A673 (cell line): ENCODE data around the gene DHDDS. TPM values are rescaled to one million over a fixed set of nuclear protein-coding genes. Genes with fewer than 3 reads are reported as not detected.

ENCODE experiments used
- BruUV-seq: library from RNA; stranded (reverse); fragments of 400-500 nt; replicated peaks from 2 replicates; lab custom pipeline; 2021; lab: Mats Ljungman, UMichigan
- CTCF ChIA-PET: fragments of 300-600 bp; sonication (Branson Sonifier 250); formaldehyde crosslinking; loops from one replicate; lab custom pipeline; 2022; ENCODE audit warnings: antibody characterized with exemption; lab: Charles Lee
- POLR2A ChIA-PET: fragments of 300-600 bp; sonication (Branson Sonifier 250); formaldehyde crosslinking; loops from one replicate; lab custom pipeline; 2022; ENCODE audit warnings: antibody characterized with exemption; ENCODE audit not compliant: low non-redundant PET; lab: Charles Lee
- DNase-seq: peaks from one replicate; pipeline ENCODE4 v3.0.0-alpha.2; 2015; ENCODE audit warnings: low spot score
- H3K27ac ChIP-seq: fragments of 200-600 bp; sonication (generic); 2 replicates; pipeline ENCODE4 v1.5.1; 2016; ENCODE audit warnings: mixed run types, low read depth, mild to moderate bottlenecking, mixed read lengths, antibody characterized with exemption, low read length; ENCODE audit not compliant: poor library complexity, severe bottlenecking
- H3K27me3 ChIP-seq: fragments of 200-600 bp; sonication (generic); replicated peaks from 2 replicates; pipeline ENCODE4 v1.6.1; 2017; ENCODE audit warnings: mixed run types, low read depth, mild to moderate bottlenecking, mixed read lengths, antibody characterized with exemption, low read length; ENCODE audit not compliant: insufficient read depth, poor library complexity
- H3K36me3 ChIP-seq: fragments of 200-600 bp; sonication (generic); 2 replicates; pipeline ENCODE4 v1.6.1; 2016; ENCODE audit warnings: mixed run types, mild to moderate bottlenecking, mixed read lengths, antibody characterized with exemption, low read length; ENCODE audit not compliant: insufficient read depth, poor library complexity, severe bottlenecking
- H3K4me1 ChIP-seq: fragments of 200-600 bp; sonication (generic); 2 replicates; pipeline ENCODE4 v1.6.1; 2017; ENCODE audit warnings: mixed run types, mild to moderate bottlenecking, mixed read lengths, antibody characterized with exemption, low read length; ENCODE audit not compliant: insufficient read depth, poor library complexity, severe bottlenecking
- H3K4me3 ChIP-seq: fragments of 200-600 bp; sonication (generic); 2 replicates; pipeline ENCODE4 v1.5.1; 2016; ENCODE audit warnings: low read depth, mixed run types, mild to moderate bottlenecking, mixed read lengths, low read length; ENCODE audit not compliant: poor library complexity, severe bottlenecking
- H3K9me3 ChIP-seq: fragments of 200-600 bp; sonication (generic); 2 replicates; pipeline ENCODE4 v1.6.1; 2016; ENCODE audit warnings: mixed run types, low read depth, mild to moderate bottlenecking, mixed read lengths, antibody characterized with exemption, low read length; ENCODE audit not compliant: poor library complexity, severe bottlenecking
- EZH2 ChIP-seq: fragments of 200-600 bp; sonication (generic); IDR thresholded peaks from 2 replicates; pipeline ENCODE4 v1.6.1; 2017; ENCODE audit warnings: borderline replicate concordance, low read depth, mild to moderate bottlenecking, mixed read lengths, antibody characterized with exemption, low read length; ENCODE audit not compliant: poor library complexity, severe bottlenecking
- intact Hi-C: fragments of 100-400 bp; cut with micrococcal nuclease; formaldehyde crosslinking; loops from one replicate; pipeline ENCODE4 v1.10.0; 2022; ENCODE audit not compliant: unreplicated experiment
- total RNA-seq: library from RNA; stranded (reverse); gene quantifications from 2 replicates; pipeline ENCODE4 v1.2.3, GENCODE V29; 2021
- TF ChIP-seq, protein P1 (sequence below): fragments of 300-800, 200-600 bp; sonication (generic); conservative IDR thresholded peaks from 2 replicates; pipeline ENCODE4 v1.5.1; 2017; ENCODE audit warnings: low read depth, mild to moderate bottlenecking, antibody characterized with exemption, low read length, moderate library complexity, mixed read lengths

The DHDDS gene
- total RNA-seq, 1 experiment from 2014 or later, result 50.7 TPM

DNA sequence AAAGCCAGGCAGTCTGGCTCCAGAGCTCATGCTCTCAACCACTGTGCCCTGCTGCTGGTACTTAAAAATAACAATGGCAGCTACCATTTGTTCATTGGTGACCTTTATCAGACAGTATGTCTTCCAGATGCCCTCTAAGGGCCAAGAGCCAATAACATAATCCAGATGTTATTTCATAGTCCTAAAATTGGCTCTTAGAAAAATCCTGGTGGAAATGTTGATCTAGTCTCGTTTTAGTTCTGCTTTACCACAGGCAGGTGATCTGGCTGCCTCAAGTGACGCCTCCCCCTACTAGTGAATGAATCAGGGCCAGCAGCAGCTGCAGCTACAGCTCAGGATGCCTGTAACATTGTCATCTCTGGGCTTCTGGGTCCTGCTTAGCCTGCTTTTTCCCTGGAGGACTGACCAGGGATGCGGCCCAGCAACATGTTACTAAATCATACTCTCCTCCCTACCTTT is 27.5 kb downstream of the DHDDS start:
- TF ChIP-seq, protein P1, sequence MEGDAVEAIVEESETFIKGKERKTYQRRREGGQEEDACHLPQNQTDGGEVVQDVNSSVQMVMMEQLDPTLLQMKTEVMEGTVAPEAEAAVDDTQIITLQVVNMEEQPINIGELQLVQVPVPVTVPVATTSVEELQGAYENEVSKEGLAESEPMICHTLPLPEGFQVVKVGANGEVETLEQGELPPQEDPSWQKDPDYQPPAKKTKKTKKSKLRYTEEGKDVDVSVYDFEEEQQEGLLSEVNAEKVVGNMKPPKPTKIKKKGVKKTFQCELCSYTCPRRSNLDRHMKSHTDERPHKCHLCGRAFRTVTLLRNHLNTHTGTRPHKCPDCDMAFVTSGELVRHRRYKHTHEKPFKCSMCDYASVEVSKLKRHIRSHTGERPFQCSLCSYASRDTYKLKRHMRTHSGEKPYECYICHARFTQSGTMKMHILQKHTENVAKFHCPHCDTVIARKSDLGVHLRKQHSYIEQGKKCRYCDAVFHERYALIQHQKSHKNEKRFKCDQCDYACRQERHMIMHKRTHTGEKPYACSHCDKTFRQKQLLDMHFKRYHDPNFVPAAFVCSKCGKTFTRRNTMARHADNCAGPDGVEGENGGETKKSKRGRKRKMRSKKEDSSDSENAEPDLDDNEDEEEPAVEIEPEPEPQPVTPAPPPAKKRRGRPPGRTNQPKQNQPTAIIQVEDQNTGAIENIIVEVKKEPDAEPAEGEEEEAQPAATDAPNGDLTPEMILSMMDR, result no peak
- TF ChIP-seq EZH2, result no peak
- Histone ChIP-seq H3K9me3 (no peaks in the 10 kb centered on the region), H3K4me3 (no peak overlapping the region), H3K4me1 (no peaks in the 10 kb centered on the region), H3K27ac (no peak overlapping the region), H3K27me3 (no peaks in the 10 kb centered on the region), H3K36me3 (peaks cover 46% of the 10 kb centered on the region)
- BruUV-seq, result no TSS peak
- intact Hi-C loops, result no loop called here
- ChIA-PET POLR2A (no interaction called here), CTCF (no interaction called here)
- no peak for DNase-seq

DNA sequence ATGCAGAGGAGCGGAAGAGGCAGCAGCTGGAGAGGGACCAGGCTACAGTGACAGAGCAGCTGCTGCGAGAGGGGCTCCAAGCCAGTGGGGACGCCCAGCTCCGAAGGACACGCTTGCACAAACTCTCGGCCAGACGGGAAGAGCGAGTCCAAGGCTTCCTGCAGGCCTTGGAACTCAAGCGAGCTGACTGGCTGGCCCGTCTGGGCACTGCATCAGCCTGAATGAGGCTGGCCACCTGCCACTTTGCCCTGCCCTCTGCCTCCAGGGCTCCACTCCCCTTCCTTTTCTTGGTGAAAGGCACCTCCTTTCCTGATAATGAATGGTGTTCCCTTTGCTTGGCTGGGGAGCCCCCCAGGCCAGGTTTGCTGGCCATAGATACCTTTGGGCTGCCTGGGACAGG is 36.8 kb downstream of the DHDDS start:
- TF ChIP-seq, protein P1, result no peak
- no peak for TF ChIP-seq EZH2
- intact Hi-C loops, result no loop called here
- Histone ChIP-seq H3K36me3 (peaks cover 40% of the 10 kb centered on the region), H3K27ac (peak overlapping the region; percentile 68), H3K4me1 (peaks cover 34% of the 10 kb centered on the region), H3K9me3 (no peaks in the 10 kb centered on the region), H3K27me3 (no peaks in the 10 kb centered on the region), H3K4me3 (peak overlapping the region; percentile 7)
- ChIA-PET CTCF (no interaction called here), POLR2A (no interaction called here)
- no TSS peak for BruUV-seq
- no peak for DNase-seq

DNA sequence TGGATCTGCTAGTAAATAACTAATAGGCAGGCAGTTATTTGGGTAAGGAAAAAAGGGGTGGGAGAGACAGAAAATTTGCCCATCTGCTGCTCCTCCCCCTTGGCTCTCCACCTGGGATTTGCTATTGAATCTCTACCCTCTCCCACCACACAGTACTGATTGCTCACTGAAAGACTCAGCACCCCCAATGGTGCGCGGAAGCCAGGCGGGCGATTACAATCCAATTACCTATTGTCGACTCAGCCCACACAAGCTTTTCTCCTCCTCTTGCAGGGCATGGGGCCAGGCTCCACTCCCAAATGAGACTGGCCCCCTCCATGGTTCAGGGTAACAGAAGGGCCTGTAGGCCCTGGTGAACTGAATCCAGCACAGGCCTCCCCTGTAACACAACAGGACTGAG is 37.4 kb downstream of the DHDDS start:
- ChIA-PET POLR2A (no interaction called here), CTCF (interaction anchor here (0.6 kb wide), 1 partner anchor 54 kb away, joined by 5 read pairs; no protein-coding TSS in a partner anchor)
- no peak for TF ChIP-seq EZH2
- TF ChIP-seq, protein P1, result no peak
- H3K4me3 ChIP-seq, result peak overlapping the region; percentile 7
- no TSS peak for BruUV-seq
- peak overlapping the region; percentile 80 for H3K27ac ChIP-seq
- H3K36me3 ChIP-seq, result peaks cover 42% of the 10 kb centered on the region
- peak; percentile 85 for DNase-seq
- intact Hi-C loops, result no loop called here
- H3K27me3 ChIP-seq, result no peaks in the 10 kb centered on the region
- H3K4me1 ChIP-seq, result peaks cover 40% of the 10 kb centered on the region
- H3K9me3 ChIP-seq, result no peaks in the 10 kb centered on the region
